GM12891 (cell line): ENCODE results near the gene CFAP210.
"Not testable (repeated sequence)": the region's sequence is repeated elsewhere in the genome, so short reads cannot be mapped to it uniquely, and the experiment has no call there.

Experiments
- DNase-seq: peaks from one replicate; pipeline ENCODE4 v3.0.0; 2011; ENCODE audit warnings: low spot score; ENCODE audit not compliant: insufficient read length
- FAIRE-seq: peaks from 2 replicates; lab custom pipeline; 2011; peaks lifted over from hg19 to GRCh38; lab: Jason Lieb, UNC
- PAX5 ChIP-seq: IDR thresholded peaks from 2 replicates; pipeline ENCODE4 v1.6.1; 2011; ENCODE audit warnings: low read length, moderate library complexity, mild to moderate bottlenecking; ENCODE audit not compliant: insufficient read depth, severe bottlenecking
- POLR2A ChIP-seq: IDR thresholded peaks from 2 replicates; pipeline ENCODE4 v1.6.1; 2011; ENCODE audit warnings: low read depth, low read length, control low read depth
- POLR2AphosphoS5 ChIP-seq: IDR thresholded peaks from 2 replicates; pipeline ENCODE4 v1.6.1; 2011; ENCODE audit warnings: low read depth, low read length, control low read depth
- POU2F2 ChIP-seq: IDR thresholded peaks from 2 replicates; pipeline ENCODE4 v1.6.1; 2011; ENCODE audit warnings: low read depth, mild to moderate bottlenecking, control low read depth, low read length, moderate library complexity
- SPI1 ChIP-seq: IDR thresholded peaks from 2 replicates; pipeline ENCODE4 v1.6.1; 2011; ENCODE audit warnings: low read depth, low read length, control low read depth
- TAF1 ChIP-seq: IDR thresholded peaks from 2 replicates; pipeline ENCODE4 v1.6.1; 2011; ENCODE audit warnings: low read depth, low read length, control low read depth

CFAP210 gene

GRCh38 chr2:169637620-169638019, 56.6 kb downstream of the CFAP210 start:
- no peak for TF ChIP-seq TAF1
- no peak for TF ChIP-seq POLR2A
- no peak for TF ChIP-seq SPI1
- no peak for TF ChIP-seq PAX5
- no peak for TF ChIP-seq POLR2AphosphoS5
- no peak for TF ChIP-seq POU2F2
- FAIRE-seq: no peak
- no peak for DNase-seq

DNA sequence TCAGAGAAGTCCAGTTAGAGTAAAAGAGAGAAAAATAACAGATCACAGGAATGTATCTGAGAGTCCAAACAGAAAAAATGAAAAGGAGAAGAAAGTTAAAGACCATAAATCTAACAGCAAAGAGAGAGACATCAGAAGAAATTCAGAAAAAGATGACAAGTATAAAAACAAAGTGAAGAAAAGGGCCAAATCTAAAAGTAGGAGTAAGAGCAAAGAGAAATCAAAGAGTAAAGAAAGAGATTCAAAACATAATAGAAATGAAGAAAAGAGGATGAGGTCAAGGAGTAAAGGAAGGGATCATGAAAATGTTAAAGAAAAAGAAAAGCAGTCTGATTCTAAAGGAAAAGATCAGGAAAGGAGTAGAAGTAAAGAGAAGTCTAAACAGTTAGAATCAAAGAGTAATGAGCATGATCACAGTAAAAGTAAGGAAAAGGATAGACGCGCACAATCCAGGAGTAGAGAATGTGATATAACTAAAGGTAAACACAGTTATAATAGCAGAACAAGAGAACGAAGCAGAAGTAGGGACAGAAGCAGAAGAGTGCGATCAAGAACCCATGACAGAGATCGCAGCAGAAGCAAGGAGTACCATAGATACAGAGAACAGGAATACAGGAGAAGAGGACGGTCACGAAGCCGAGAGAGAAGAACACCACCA, 57.6 kb downstream of the CFAP210 start:
- DNase-seq (no peak), FAIRE-seq (no peak)
- TF ChIP-seq PAX5: no peak
- TF ChIP-seq SPI1: no peak
- no peak for TF ChIP-seq POU2F2
- TF ChIP-seq POLR2A: no peak
- no peak for TF ChIP-seq POLR2AphosphoS5
- no peak for TF ChIP-seq TAF1

DNA sequence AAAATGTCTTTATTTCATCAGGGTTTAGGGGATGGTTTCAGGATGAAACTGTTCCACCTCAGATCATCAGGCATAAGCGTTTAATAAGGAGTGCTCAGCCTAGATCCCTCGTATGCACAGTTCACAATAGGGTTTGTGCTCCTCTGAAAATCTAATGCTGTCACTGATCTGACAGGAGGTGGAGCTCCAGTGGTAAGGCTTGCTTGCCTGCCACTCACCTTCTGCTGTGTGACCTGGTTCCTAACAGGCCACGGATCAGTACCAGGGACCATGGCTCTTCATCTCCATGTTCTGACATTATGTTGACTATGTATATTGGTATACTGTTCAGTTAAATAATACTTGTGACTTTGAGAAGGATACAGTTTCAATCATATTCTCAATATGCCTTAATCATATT, 68.4 kb downstream of the CFAP210 start:
- TF ChIP-seq PAX5 (no peak), SPI1 (no peak), POLR2A (no peak)
- no peak for FAIRE-seq
- no peak for DNase-seq

DNA sequence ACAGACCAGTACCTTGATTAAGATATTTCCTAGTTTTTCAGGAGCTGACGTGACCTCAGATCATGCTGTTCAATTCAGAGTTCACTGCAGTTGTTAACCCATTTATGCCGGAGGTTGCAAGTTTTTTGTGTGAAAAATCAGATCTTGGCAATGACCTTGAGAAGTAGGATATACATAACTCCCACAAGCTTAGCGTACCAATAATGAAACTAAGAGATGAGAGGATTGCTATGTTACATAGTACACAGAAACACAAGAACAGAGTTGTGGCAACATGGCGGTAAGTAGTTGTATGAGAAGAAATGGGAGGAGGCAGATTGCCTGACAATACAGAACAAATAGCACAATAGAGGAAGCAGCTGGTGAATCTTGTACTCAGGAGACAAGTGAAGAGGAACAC, 71.0 kb downstream of the CFAP210 start:
- TF ChIP-seq POLR2AphosphoS5: no peak
- no peak for TF ChIP-seq TAF1
- no peak for TF ChIP-seq SPI1
- no peak for TF ChIP-seq POU2F2
- TF ChIP-seq PAX5: no peak
- TF ChIP-seq POLR2A: no peak
- FAIRE-seq (peak; percentile 60), DNase-seq (no peak)

- FAIRE-seq (no peak), DNase-seq (no peak)
- TF ChIP-seq POU2F2: no peak
- no peak for TF ChIP-seq PAX5
- no peak for TF ChIP-seq POLR2A
- no peak for TF ChIP-seq POLR2AphosphoS5
Observed at GRCh38 chr2:169620509-169620908, 73.7 kb downstream of the CFAP210 start.

- FAIRE-seq (no peak), DNase-seq (no peak)
- TF ChIP-seq POU2F2 (no peak), PAX5 (no peak), SPI1 (no peak), POLR2AphosphoS5 (no peak), POLR2A (no peak), TAF1 (no peak)
Observed at GRCh38 chr2:169619946-169620345, 74.3 kb downstream of the CFAP210 start.

GRCh38 chr2:169615982-169616381, 78.2 kb downstream of the CFAP210 start:
- DNase-seq: not testable (repeated sequence)
- peak; percentile 31 for FAIRE-seq

GRCh38 chr2:169613876-169614275, 80.3 kb downstream of the CFAP210 start:
- FAIRE-seq: no peak
- TF ChIP-seq PAX5 (no peak), POU2F2 (no peak), SPI1 (no peak), POLR2A (no peak), TAF1 (no peak), POLR2AphosphoS5 (no peak)
- no peak for DNase-seq

GRCh38 chr2:169609264-169609663, 84.9 kb downstream of the CFAP210 start:
- DNase-seq (no peak), FAIRE-seq (no peak)
- TF ChIP-seq POLR2AphosphoS5 (no peak), SPI1 (no peak), PAX5 (no peak), TAF1 (no peak), POLR2A (no peak), POU2F2 (no peak)

DNA sequence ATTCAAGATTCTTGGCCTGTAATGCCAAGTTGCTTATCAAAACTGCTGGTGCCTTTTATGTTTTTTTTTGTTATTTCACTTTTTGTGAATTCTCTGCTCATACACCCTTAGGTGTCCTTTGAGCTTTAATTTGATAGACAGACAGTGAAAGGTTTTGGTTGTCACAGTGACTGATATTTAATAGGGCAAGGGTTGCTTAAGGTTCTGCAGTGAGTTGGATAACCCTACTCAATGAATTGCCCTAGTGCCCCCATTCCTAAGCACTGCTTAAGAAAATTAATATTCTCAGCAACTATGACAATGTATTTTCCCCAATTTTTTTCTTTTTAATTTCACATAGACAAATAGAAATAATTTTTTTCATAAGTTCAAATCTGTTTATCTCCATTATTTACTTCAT, 94.6 kb downstream of the CFAP210 start:
- TF ChIP-seq PAX5: no peak
- no peak for DNase-seq
- FAIRE-seq: no peak

- TF ChIP-seq POLR2AphosphoS5 (no peak), SPI1 (no peak), PAX5 (no peak), POU2F2 (no peak), TAF1 (no peak)
- FAIRE-seq (no peak), DNase-seq (no peak)
Observed at GRCh38 chr2:169598982-169599381, 95.2 kb downstream of the CFAP210 start.

- DNase-seq, FAIRE-seq: not testable (repeated sequence)
Observed at GRCh38 chr2:169596546-169596945, 97.7 kb downstream of the CFAP210 start.
